GM12801 (cell line): ENCODE data around the gene SMIM24.

Experiments
- TF ChIP-seq, protein P1 (sequence below): IDR thresholded peaks from one replicate; pipeline ENCODE4 v1.5.1; 2011; ENCODE audit warnings: control low read depth; ENCODE audit not compliant: insufficient read length; ENCODE audit errors: extremely low read depth

Gene SMIM24

DNA sequence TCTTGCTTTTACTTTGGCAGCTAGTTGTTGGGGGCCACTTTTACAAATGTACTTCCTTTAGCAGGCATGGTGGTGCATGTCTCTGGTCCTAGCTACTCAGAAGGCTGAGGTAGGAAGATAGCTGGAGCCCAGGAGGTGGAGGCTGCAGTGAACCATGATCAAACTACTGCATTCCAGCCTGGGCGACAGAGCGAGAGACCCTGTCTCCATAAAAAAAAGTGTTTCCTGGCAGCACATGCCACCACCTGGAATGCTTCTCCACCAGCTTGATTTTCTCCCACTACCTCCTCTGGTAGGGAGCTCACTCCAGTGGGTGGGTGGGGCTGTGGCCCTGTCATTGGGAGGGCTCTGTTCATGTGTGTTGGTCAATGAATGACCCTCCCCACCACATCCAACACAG, 38.3 kb upstream of the SMIM24 start:
- TF ChIP-seq, protein P1, sequence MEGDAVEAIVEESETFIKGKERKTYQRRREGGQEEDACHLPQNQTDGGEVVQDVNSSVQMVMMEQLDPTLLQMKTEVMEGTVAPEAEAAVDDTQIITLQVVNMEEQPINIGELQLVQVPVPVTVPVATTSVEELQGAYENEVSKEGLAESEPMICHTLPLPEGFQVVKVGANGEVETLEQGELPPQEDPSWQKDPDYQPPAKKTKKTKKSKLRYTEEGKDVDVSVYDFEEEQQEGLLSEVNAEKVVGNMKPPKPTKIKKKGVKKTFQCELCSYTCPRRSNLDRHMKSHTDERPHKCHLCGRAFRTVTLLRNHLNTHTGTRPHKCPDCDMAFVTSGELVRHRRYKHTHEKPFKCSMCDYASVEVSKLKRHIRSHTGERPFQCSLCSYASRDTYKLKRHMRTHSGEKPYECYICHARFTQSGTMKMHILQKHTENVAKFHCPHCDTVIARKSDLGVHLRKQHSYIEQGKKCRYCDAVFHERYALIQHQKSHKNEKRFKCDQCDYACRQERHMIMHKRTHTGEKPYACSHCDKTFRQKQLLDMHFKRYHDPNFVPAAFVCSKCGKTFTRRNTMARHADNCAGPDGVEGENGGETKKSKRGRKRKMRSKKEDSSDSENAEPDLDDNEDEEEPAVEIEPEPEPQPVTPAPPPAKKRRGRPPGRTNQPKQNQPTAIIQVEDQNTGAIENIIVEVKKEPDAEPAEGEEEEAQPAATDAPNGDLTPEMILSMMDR: no peak

- TF ChIP-seq, protein P1: no peak
These were observed 37.9 kb upstream of the SMIM24 start for GRCh38 chr19:3518255-3518654.

DNA sequence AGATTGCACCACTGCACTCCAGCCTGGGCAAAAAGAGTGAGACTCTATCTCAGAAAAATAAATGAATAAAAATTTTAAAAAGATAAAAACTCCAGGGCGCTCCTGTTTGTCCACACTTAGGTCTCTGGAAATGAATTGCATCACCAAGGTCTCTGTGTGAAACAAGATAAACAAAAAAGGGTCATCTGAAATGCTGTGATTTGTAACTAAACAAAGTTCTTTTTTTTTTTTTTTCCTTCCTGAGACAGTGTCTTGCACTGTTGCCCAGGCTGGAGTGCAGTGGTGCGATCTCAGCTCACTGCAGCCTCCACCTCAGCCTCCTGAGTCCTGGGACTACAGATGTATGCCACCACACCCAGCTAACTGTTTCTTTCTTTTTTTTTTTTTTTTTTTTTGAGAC, 37.3 kb upstream of the SMIM24 start:
- TF ChIP-seq, protein P1: no peak

DNA sequence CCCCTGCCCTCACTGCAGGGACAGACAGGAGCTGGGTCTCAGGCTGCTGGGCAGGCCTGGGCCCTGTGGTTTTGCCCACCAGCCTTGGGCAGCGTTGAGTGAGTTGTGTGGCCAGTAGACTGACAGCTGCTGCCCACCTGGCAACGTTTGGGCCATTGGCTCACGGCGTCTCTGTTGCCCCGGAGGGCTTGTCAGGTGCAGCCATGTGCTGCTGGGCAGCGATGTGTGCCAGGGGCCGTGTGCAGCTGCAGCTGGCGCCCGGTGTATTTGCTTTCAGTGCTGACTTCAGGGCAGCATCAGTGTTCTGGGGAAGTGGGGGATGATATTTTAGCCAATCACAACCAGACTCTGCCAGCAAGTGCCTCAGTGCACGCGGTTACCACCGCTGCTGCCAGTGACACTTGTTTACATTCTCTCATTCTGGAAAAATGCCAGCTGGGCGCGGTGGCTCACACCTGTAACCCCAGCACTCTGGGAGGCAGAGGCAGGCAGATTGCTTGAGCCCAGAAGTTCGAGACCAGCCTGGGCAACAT, 36.4 kb upstream of the SMIM24 start:
- TF ChIP-seq, protein P1: no peak

DNA sequence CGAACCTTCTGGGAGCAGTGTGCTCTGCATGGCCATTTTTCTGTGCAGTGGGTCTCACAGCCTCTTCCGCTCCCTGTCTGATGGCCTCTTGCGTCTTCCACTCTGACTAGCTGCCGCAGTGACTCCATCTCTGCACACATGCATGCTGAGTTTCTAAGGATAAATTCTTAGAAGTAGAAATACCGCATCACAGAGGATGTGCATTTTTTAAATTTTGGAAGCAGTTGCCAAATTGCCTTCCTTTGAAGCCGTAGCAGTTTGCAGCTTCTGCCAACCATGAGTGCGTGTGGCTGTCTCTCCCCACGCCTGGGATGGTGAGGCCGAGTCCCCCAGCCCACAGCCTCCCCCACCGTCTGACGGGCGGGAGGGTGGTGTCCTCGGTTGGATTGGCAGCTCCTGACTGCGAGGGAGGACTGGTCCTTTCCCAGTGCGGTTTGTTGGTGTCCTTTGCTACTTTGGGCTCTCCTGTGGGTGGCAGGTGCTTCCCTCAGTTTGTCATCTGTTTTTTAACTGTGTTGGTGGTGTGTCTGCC, 35.6 kb upstream of the SMIM24 start:
- TF ChIP-seq, protein P1: no peak

DNA sequence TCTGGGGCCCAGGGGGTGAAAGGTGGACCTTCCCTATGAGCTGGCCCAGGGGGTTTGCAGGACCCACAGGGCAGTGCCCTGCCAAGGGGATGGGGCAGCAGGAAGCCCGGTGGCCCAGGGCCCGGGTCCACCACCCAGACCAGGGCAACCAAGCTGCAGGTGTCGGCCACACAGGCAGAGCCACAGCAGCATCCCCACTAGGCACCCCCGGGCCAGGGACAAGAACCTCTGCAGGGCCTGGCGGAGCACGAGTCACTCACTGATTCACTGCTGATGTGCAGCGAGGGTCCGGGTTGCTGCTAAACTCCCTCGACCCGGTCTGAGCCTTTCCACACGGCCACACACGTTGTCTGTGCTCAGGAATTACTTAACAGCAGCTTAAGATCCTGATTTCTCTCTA, 34.6 kb upstream of the SMIM24 start:
- TF ChIP-seq, protein P1: no peak

GRCh38 chr19:3513229-3514140, 33.2 kb upstream of the SMIM24 start:
- TF ChIP-seq, protein P1: no peak
